ENCODE results near the gene ANK2.
A peak's percentile ranks its signal among the peaks of the same experiment; 100 is the strongest.
"Not testable (repeated sequence)": the region's sequence is repeated elsewhere in the genome, so short reads cannot be mapped to it uniquely, and the experiment has no call there.

ANK2 gene

GRCh38 chr4:113052379-113052951 is 3.0 kb downstream of the ANK2 start:
- DNase-seq, result peak; percentile 96

DNA sequence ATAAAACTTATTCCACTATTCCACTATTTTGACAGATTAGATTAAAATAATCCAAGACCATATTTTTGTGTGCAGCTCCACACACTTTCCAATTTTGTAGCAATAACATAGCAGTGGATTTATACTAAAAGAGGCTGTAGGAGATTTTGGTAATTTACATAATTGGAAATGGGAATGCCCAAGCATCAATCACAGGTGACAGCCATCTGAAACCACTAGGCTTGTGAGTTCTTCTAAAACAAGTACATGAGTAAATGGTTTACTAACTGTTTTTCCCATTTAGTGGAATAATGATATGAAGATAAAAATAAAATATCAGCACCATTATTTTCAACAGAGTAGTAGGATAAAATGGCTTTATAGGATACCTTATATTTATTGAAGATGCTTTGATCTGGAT is 4.4 kb downstream of the ANK2 start:
- peak; percentile 10 for DNase-seq

GRCh38 chr4:113056318-113056717 is 6.9 kb downstream of the ANK2 start:
- DNase-seq, result no peak

GRCh38 chr4:113057891-113058290 is 8.4 kb downstream of the ANK2 start:
- DNase-seq, result peak; percentile 10

DNA sequence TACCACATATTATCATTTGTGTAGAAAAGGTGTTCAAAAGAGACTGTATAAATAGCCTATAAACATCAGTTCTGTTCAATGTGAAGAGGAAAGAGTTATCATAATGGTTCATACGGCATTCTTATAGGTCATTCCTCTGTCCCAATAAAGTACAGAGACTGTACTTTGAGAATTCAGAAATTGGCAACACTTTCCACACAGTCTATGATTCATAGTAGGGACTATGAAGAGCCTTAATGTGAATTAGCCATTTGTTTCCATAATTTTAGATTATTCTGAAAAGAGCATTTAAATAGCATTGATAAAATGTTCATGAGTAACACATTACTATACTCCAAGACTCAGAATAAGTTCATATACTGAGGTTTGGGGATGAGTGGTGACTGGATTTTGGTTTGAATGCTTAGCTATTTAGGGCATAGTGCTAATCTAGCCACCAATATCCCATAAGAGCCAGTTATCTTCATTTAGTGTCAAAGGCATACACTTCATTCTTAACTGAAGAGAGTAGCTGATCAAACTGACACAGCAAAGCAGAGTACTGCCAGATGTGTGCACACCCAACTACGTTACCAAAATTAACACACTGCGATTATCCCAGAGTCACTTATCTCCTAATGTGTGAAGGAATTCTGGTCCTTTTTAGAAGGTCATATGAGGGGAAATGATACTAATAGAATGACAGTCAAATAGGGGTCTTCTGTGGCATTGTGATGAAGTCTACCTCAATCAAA is 10.2 kb downstream of the ANK2 start:
- peak; percentile 17 for DNase-seq

DNA sequence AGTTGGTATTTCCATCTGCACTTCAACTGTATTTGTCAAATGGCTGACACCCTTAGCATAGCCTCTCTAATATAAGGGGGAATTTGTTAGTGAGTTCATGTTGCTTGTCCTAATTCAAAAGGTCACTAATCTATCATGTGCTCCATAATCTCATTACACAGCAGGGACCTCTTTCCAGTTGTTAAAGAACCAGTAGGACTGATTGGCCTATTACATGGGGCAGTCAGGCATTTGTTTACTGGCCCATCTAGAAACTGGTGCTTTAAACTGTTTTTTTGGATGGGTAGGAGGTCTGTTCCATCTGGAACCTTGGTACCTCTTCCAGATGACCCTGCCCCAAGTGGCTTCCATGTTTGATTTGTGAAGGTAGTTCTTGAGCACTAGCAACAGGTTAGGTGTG is 11.4 kb downstream of the ANK2 start:
- peak; percentile 24 for DNase-seq

- DNase-seq, result no peak
Measured at GRCh38 chr4:113064244-113064643, 14.8 kb downstream of the ANK2 start.

DNA sequence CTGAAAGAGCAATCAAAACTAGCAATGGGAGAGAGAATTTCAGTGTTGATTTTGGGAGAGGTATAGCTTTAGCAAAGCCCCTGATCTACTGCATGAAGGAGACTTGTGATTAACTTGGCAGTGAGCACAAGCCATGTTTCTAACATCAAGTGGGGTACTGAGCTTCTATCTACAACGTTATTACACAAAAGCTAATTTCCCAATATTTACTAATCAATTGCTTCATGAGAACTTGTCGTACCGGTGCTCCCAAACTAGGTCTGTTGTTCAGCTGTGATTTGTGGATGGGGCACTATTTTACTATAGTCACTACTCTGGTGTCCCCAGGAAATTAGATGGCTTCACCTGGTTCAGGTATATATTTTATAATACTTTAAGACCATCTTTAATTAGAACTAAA is 16.2 kb downstream of the ANK2 start:
- no peak for DNase-seq

DNA sequence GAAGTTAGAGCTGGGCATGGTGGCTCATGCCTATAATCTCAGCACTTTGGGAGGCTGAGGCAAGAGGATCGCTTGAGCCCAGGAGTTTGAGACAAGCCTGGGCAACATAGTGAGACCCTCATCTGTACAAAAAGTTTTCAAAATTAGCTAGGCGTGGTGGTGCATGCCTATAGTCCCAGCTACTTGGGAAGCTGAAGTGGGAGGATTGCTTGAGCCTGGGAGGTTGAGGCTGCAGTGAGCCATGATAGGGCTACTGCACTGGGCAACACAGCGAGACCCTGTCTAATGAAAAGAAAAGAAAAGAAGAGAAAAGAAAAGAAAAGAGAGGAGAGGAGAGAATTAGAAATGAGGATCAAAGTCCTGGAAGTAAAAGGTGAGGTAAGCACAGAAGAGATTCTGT is 19.3 kb downstream of the ANK2 start:
- DNase-seq, result not testable (repeated sequence)

GRCh38 chr4:113069212-113069892 is 19.9 kb downstream of the ANK2 start:
- peak; percentile 41 for DNase-seq

GRCh38 chr4:113070755-113071154 is 21.3 kb downstream of the ANK2 start:
- no peak for DNase-seq

GRCh38 chr4:113071274-113071673 is 21.8 kb downstream of the ANK2 start:
- DNase-seq, result no peak

- DNase-seq, result no peak
Measured at GRCh38 chr4:113071805-113072204, 22.4 kb downstream of the ANK2 start.

DNA sequence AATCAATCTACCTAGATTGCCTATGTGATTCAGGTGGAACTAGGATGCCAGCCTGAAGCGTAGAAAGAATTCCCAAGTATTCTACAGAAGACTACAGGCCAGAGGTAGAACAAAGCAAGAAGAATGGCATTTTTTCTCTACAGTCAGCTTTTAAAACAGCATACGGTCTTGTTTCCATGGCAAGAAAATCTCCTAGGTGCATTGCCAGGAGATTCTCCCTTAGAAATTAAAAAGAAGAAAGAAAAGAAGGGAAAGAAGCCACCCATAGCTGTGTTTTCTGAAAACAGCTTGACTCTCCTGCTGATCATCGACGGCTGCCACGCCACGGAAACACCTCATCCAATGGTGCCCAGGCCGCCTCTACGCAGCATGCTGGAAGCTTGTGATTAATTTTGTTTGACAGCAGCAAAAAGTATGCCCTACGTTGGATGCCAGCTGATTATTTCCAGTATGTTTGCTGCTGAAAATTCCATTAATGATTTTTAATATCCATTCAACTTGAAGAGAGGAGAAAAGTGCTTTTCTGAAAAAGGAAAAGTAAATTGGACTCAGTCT is 24.1 kb downstream of the ANK2 start:
- DNase-seq, result no peak

GRCh38 chr4:113077575-113077974 is 28.1 kb downstream of the ANK2 start:
- DNase-seq, result no peak

GRCh38 chr4:113078066-113078465 is 28.6 kb downstream of the ANK2 start:
- DNase-seq, result no peak

- DNase-seq, result peak; percentile 57
Measured at GRCh38 chr4:113080050-113080449, 30.6 kb downstream of the ANK2 start.

DNA sequence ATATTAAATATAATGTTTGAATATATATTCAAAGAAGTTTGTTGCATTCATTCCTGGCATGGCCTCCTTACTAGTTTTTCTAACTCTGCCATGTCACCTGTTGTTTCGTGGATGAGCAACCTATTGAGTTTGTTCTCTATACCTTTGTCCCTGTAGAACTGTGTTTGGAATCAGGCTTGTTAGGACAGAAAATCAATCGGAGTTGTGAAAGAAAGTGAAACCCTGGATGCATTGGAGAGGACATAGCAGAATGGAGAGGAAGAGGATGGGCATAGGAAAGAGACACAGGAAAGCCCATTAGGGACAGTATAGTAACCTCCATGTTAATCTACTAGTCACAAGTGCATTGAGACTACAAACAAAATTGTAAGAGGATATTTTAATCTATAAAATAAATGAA is 31.2 kb downstream of the ANK2 start:
- no peak for DNase-seq

DNA sequence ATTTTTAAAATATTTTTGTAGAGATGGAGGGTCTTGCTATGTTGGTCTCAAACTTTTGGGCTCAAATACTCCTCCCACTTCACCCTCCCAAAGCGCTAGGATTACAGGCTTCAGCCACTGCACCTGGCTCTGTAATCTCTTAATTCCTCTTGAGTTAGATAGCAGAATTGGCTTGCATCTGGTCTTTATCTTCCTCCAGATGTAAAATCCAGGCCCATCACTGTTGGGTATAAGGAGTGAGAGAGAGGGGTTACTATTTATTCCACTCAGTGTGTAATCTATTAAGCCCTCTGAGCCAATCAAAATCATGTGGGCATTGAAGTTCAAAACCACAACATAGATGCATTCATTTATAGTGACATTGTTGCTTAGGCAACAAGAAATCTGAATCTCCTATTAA is 33.9 kb downstream of the ANK2 start:
- no peak for DNase-seq

GRCh38 chr4:113086172-113086695 is 36.8 kb downstream of the ANK2 start:
- no peak for DNase-seq

DNA sequence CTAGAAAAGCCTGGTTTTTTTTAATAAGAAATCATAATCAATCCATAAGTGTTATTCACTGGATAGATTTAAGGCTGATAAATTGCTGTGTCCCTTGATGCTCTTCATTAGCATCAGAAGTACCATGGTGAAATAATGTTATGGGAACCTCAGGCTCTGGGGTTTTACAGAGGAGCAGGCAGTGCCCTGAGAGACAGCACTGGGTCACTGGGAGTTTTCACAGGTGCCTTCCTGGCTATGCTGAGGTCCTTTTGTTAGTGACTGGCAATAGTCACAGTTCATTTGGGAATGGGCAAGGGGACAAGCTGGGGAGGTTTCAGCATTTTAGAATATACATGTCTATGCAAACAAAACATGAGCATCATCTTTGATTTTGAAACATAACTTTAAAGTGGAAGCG is 38.6 kb downstream of the ANK2 start:
- no peak for DNase-seq

DNA sequence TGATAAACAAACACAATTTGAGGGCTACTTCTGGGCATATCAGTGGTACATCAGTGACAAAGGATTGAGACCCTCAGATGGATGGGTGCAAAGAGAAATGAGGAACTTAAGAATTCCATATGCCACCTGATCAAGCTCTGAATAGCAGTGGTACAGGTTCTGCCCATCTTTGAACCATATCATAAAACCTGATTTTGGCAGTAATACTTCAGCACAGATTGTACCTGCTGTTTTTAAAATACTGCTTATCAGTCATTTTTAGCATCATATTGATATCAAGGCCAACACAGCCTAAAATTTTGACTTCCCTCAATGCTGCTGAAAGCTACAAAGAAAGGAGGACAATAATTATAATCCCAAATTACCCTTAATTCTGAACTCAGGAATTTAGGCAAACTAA is 41.5 kb downstream of the ANK2 start:
- DNase-seq, result no peak

- no peak for DNase-seq
Measured at GRCh38 chr4:113094331-113094730, 44.9 kb downstream of the ANK2 start.

- DNase-seq, result peak; percentile 59
Measured at GRCh38 chr4:113094802-113095201, 45.3 kb downstream of the ANK2 start.

Measured in OCI-M1 (cell line).